Body of pancreas (tissue), 4 donors: ENCODE measurements around the gene FGF6.

ENCODE experiments used
- POLR2A ChIP-seq, 3 donors: fragments of 450-650 bp; IDR thresholded peaks; one replicate each; pipeline ENCODE4 v1.6.1; 2016; ENCODE audit warnings: antibody characterized with exemption in 3 of 3, mild to moderate bottlenecking in 2 of 3
- TF ChIP-seq, protein P1 (sequence below), 7 experiments: fragments of 450-650 bp in 4 of 7; fragments of 200-600 bp in 3 of 7; sonication (generic) in 3 of 7; IDR thresholded peaks; one replicate each; pipeline ENCODE4 v1.5.1; 2016 to 2019; ENCODE audit warnings: antibody characterized with exemption in 7 of 7

DNA sequence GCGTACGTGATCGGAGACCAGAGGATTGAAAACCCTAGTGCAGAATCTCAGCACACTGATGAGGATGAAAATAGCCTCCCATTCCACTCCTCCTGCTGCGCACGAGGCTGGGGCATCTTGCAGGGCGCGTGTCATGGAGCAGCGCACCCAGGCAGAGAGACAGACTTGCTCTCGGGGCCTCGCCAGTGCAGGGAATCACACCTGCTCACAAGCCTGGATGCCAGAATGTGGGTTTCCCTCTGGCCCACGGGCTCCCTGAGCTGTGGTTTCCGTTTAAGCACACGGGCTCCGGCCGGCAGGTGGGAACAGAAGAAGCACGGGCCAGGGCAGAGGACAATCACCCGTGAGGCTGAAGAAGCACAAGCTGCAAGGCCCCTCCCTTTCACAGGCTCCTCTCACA lies 2.0 kb downstream of the FGF6 start:
- TF ChIP-seq, protein P1, sequence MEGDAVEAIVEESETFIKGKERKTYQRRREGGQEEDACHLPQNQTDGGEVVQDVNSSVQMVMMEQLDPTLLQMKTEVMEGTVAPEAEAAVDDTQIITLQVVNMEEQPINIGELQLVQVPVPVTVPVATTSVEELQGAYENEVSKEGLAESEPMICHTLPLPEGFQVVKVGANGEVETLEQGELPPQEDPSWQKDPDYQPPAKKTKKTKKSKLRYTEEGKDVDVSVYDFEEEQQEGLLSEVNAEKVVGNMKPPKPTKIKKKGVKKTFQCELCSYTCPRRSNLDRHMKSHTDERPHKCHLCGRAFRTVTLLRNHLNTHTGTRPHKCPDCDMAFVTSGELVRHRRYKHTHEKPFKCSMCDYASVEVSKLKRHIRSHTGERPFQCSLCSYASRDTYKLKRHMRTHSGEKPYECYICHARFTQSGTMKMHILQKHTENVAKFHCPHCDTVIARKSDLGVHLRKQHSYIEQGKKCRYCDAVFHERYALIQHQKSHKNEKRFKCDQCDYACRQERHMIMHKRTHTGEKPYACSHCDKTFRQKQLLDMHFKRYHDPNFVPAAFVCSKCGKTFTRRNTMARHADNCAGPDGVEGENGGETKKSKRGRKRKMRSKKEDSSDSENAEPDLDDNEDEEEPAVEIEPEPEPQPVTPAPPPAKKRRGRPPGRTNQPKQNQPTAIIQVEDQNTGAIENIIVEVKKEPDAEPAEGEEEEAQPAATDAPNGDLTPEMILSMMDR (IDR thresholded peaks at IDR 0.05) = no peak
- no peak for TF ChIP-seq POLR2A (IDR thresholded peaks at IDR 0.05)
